Uterus (tissue), 4 donors: ENCODE measurements around the gene XKR3. TPM values are rescaled to one million over a fixed set of nuclear protein-coding genes. Genes with fewer than 3 reads are reported as not detected.

Experiments used
- DNase-seq, 2 donors: peaks; one replicate each; pipeline ENCODE4 v3.0.0-alpha.2; 2019 to 2020
- H3K27ac ChIP-seq, 2 donors: fragments of 200-600 bp; sonication (generic); 1 replicate in 1 of 2; 2 replicates in 1 of 2; pipeline ENCODE4 v1.5.1; 2016 to 2018
- H3K27me3 ChIP-seq, 2 donors: fragments of 200-600 bp; sonication (generic); one replicate each; pipeline ENCODE4 v1.5.1; 2018 to 2019; ENCODE audit warnings: control low read depth in 1 of 2
- H3K36me3 ChIP-seq, 2 donors: fragments of 200-600 bp; sonication (generic); one replicate each; pipeline ENCODE4 v1.5.1; 2019; ENCODE audit warnings: control low read depth in 1 of 2
- H3K4me1 ChIP-seq, 2 donors: fragments of 200-600 bp; sonication (generic); one replicate each; pipeline ENCODE4 v1.5.1; 2018 to 2019; ENCODE audit warnings: control low read depth in 1 of 2
- H3K4me3 ChIP-seq, 2 donors: fragments of 200-600 bp; sonication (generic); 1 replicate in 1 of 2; 2 replicates in 1 of 2; pipeline ENCODE4 v1.5.1; 2018 to 2019; ENCODE audit warnings: mild to moderate bottlenecking in 1 of 2
- H3K9me3 ChIP-seq, 2 donors: fragments of 200-600 bp; sonication (generic); one replicate each; pipeline ENCODE4 v1.5.1; 2019; ENCODE audit warnings: control low read depth in 1 of 2
- POLR2A ChIP-seq, 2 donors: fragments of 450-650 bp; IDR thresholded peaks; one replicate each; pipeline ENCODE4 v1.6.1; 2016; ENCODE audit warnings: antibody characterized with exemption in 2 of 2, mild to moderate bottlenecking in 1 of 2, moderate library complexity in 1 of 2
- intact Hi-C: fragments of 100-400 bp; cut with DNase I; formaldehyde crosslinking; loops from one replicate; pipeline ENCODE4 v1.15.1; 2023; ENCODE audit warnings: low total_unique reads
- total RNA-seq, 4 donors: library from RNA; depleted of rRNA in 3 of 4; stranded (reverse); fragments of >200 nt in 3 of 4; gene quantifications; one replicate each; pipeline versions ENCODE4 v1.1.0 to v1.2.4, GENCODE V29; 2014 to 2023
- TF ChIP-seq, protein P1 (sequence below), 4 experiments: fragments of 200-600 bp in 2 of 4; fragments of 450-650 bp in 2 of 4; sonication (generic) in 2 of 4; IDR thresholded peaks; one replicate each; pipeline ENCODE4 v1.5.1; 2016 to 2019; ENCODE audit warnings: antibody characterized with exemption in 4 of 4, mild to moderate bottlenecking in 2 of 4, moderate library complexity in 1 of 4
- donor health status: DM: yes; HTN: yes; CAD: no.

The XKR3 gene
- total RNA-seq, 4 donors from 2014 or later = not detected

DNA sequence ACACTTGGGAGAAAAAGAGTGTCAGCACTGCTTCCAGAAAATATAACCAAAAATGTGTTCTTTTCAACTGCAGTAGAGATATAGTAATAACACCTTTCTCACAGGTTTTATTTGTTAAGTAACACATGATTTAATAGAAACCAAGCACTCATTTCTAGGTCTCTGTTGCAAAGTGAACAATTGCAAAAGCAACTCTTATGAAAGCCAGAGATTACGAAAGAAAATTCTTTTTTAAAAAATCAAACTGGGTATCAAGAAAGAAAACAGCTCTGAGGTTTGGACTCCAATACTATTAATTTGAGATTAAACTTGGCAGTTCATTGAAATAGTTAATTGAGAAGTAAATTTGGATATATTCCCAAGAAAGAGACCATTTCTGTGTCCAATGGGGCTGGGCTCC, 9.8 kb upstream of the XKR3 start:
- intact Hi-C loops = no loop called here
- H3K27ac ChIP-seq = no peak overlapping the region
- H3K36me3 ChIP-seq = no peaks in the 10 kb centered on the region
- no peak for DNase-seq
- H3K27me3 ChIP-seq = no peaks in the 10 kb centered on the region
- H3K4me1 ChIP-seq = no peaks in the 10 kb centered on the region
- no peak overlapping the region for H3K4me3 ChIP-seq
- no peaks in the 10 kb centered on the region for H3K9me3 ChIP-seq
- TF ChIP-seq, protein P1, sequence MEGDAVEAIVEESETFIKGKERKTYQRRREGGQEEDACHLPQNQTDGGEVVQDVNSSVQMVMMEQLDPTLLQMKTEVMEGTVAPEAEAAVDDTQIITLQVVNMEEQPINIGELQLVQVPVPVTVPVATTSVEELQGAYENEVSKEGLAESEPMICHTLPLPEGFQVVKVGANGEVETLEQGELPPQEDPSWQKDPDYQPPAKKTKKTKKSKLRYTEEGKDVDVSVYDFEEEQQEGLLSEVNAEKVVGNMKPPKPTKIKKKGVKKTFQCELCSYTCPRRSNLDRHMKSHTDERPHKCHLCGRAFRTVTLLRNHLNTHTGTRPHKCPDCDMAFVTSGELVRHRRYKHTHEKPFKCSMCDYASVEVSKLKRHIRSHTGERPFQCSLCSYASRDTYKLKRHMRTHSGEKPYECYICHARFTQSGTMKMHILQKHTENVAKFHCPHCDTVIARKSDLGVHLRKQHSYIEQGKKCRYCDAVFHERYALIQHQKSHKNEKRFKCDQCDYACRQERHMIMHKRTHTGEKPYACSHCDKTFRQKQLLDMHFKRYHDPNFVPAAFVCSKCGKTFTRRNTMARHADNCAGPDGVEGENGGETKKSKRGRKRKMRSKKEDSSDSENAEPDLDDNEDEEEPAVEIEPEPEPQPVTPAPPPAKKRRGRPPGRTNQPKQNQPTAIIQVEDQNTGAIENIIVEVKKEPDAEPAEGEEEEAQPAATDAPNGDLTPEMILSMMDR (IDR thresholded peaks at IDR 0.05) = no peak
- TF ChIP-seq POLR2A (IDR thresholded peaks at IDR 0.05) = no peak

DNA sequence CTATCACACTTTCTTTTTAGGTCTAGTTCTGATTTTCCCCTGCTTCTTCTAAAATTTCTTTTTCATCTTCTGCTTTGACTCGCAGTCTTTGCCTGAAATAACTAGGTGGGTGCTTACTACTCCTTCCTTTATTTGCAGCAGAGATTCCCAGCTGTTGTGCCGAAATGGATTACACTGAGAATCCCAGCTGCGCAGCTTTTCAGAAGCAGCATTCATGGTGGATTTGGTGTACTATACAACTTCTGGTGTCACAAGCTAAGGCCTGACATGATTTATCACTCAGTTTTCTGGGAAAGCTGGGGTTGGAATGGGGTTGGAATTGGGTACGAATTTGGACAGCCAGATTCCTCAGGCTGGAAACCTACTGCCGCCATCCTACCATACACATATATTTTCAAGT, 6.0 kb upstream of the XKR3 start:
- intact Hi-C loops = no loop called here
- Histone ChIP-seq H3K4me1 (no peaks in the 10 kb centered on the region), H3K4me3 (no peak overlapping the region), H3K27me3 (no peaks in the 10 kb centered on the region), H3K9me3 (no peaks in the 10 kb centered on the region), H3K36me3 (no peaks in the 10 kb centered on the region), H3K27ac (no peak overlapping the region)
- TF ChIP-seq POLR2A (IDR thresholded peaks at IDR 0.05) = no peak
- TF ChIP-seq, protein P1 (IDR thresholded peaks at IDR 0.05) = no peak
- no peak for DNase-seq

DNA sequence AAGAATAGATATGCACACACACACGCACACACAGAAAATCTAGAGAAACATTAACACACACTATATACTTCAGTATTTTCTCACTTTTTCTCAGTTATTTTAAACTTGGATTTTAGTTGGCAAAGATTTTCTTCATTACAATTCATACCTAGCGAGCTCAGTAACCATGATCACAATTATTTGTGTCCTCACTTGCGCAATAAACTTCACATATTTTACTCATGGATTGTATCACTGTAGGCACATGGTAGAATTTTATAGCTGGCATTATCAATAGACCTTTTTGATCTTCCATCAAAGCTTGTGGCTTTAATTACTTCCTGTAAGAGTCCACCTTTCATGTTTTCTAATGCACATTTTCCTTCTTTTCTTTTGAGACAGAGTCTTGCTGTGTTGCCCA, 4.8 kb upstream of the XKR3 start:
- no peaks in the 10 kb centered on the region for H3K27me3 ChIP-seq
- no peak overlapping the region for H3K27ac ChIP-seq
- H3K4me1 ChIP-seq = no peaks in the 10 kb centered on the region
- no peak for DNase-seq
- no peaks in the 10 kb centered on the region for H3K36me3 ChIP-seq
- H3K4me3 ChIP-seq = no peak overlapping the region
- intact Hi-C loops = no loop called here
- TF ChIP-seq, protein P1 (IDR thresholded peaks at IDR 0.05) = no peak
- no peak for TF ChIP-seq POLR2A (IDR thresholded peaks at IDR 0.05)
- H3K9me3 ChIP-seq = no peaks in the 10 kb centered on the region

DNA sequence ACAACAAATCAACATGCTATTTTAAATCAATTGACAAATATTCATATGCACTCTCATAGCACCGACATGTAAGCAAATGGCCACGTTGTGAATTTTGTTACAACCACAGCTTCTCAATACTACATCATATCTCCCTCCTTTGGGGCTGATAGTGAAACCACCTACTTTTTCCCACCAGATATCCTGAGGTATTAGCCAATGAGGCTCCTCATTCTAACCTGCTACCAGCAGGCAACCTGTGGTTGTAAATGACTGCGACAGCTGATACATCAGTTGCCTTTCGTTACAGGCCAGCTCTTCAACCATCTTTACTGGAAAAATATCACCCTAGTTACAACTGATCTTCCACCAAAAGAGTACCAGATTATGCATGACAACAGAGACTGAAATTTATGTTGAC, 3.7 kb upstream of the XKR3 start:
- H3K4me1 ChIP-seq = no peaks in the 10 kb centered on the region
- H3K9me3 ChIP-seq = no peaks in the 10 kb centered on the region
- TF ChIP-seq POLR2A (IDR thresholded peaks at IDR 0.05) = no peak
- TF ChIP-seq, protein P1 (IDR thresholded peaks at IDR 0.05) = no peak
- H3K27me3 ChIP-seq = no peaks in the 10 kb centered on the region
- intact Hi-C loops = no loop called here
- no peak overlapping the region for H3K27ac ChIP-seq
- DNase-seq = no peak
- H3K36me3 ChIP-seq = no peaks in the 10 kb centered on the region
- no peak overlapping the region for H3K4me3 ChIP-seq

DNA sequence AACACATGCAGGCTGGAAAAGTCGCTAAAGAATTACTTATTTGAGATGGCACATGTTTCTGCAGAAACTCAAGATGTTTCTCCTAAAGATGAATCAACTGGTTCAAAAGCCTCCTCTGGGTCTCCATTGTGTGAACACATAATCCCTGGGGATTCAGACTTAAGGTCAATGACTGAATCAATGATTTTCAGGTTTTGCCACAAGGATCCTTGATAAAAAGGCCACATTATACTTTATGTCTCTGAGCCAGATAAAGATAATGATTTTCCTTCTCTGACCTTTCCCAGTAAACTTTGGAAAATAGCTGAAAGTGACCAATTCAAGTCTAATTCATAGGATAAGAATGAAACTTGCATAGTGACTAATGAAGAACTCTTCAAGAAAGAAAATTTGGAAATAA, 2.3 kb upstream of the XKR3 start:
- H3K27ac ChIP-seq = no peak overlapping the region
- no peaks in the 10 kb centered on the region for H3K27me3 ChIP-seq
- H3K9me3 ChIP-seq = no peaks in the 10 kb centered on the region
- no peak overlapping the region for H3K4me3 ChIP-seq
- H3K36me3 ChIP-seq = no peaks in the 10 kb centered on the region
- H3K4me1 ChIP-seq = no peaks in the 10 kb centered on the region
- TF ChIP-seq, protein P1 (IDR thresholded peaks at IDR 0.05) = no peak
- no peak for TF ChIP-seq POLR2A (IDR thresholded peaks at IDR 0.05)
- DNase-seq = no peak
- intact Hi-C loops = no loop called here
